ENCODE measurements around the gene THSD4.

DNA sequence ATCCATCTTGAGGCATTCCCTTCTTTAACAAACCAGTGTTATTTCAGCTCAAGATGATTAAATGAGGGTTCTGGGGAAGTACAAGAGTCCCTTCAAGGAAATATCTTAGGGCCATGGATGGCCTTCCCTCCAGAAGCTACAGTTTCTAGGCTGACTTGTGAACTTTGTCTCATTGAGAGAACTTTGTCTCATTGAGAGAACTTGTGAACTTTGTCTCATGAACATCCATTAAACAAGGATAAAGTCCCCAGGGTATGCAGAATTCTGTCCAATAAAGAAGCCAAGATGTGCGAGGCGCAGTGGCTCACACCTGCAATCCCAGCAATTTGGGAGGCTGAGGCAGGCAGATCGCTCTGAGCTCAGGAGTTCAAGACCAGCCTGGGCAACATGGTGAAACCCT lies 341.5 kb downstream of the THSD4 start:
- TF ChIP-seq, protein P1, sequence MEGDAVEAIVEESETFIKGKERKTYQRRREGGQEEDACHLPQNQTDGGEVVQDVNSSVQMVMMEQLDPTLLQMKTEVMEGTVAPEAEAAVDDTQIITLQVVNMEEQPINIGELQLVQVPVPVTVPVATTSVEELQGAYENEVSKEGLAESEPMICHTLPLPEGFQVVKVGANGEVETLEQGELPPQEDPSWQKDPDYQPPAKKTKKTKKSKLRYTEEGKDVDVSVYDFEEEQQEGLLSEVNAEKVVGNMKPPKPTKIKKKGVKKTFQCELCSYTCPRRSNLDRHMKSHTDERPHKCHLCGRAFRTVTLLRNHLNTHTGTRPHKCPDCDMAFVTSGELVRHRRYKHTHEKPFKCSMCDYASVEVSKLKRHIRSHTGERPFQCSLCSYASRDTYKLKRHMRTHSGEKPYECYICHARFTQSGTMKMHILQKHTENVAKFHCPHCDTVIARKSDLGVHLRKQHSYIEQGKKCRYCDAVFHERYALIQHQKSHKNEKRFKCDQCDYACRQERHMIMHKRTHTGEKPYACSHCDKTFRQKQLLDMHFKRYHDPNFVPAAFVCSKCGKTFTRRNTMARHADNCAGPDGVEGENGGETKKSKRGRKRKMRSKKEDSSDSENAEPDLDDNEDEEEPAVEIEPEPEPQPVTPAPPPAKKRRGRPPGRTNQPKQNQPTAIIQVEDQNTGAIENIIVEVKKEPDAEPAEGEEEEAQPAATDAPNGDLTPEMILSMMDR (IDR thresholded peaks at IDR 0.05): no peak
- TF ChIP-seq POLR2A (IDR thresholded peaks at IDR 0.05): no peak
